ENCODE results near the gene OR10J5.

- TF ChIP-seq FOXS1 (CRISPR knock-in tag; IDR thresholded peaks at IDR 0.05) = no peak
- no peak for TF ChIP-seq MAFK (IDR thresholded peaks at IDR 0.05; ENCODE audit: partially characterized antibody)
- TF ChIP-seq, protein P1, sequence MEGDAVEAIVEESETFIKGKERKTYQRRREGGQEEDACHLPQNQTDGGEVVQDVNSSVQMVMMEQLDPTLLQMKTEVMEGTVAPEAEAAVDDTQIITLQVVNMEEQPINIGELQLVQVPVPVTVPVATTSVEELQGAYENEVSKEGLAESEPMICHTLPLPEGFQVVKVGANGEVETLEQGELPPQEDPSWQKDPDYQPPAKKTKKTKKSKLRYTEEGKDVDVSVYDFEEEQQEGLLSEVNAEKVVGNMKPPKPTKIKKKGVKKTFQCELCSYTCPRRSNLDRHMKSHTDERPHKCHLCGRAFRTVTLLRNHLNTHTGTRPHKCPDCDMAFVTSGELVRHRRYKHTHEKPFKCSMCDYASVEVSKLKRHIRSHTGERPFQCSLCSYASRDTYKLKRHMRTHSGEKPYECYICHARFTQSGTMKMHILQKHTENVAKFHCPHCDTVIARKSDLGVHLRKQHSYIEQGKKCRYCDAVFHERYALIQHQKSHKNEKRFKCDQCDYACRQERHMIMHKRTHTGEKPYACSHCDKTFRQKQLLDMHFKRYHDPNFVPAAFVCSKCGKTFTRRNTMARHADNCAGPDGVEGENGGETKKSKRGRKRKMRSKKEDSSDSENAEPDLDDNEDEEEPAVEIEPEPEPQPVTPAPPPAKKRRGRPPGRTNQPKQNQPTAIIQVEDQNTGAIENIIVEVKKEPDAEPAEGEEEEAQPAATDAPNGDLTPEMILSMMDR (IDR thresholded peaks at IDR 0.05) = no peak
Measured at GRCh38 chr1:159561497-159561896, 25.7 kb upstream of the OR10J5 start.
